IgD-negative memory B cell (primary cell): ENCODE measurements around the gene KCTD18. TPM values are rescaled to one million over a fixed set of nuclear protein-coding genes. Genes with fewer than 3 reads are reported as not detected.

Experiments used
- H3K27ac Mint-ChIP-seq, 3 donors: one replicate each; pipeline ENCODE4 v1.8.0; 2020 to 2022; ENCODE audit warnings: mild to moderate bottlenecking in 3 of 3, mixed read lengths in 3 of 3, moderate library complexity in 1 of 3
- H3K27me3 Mint-ChIP-seq: one replicate; pipeline ENCODE4 v1.8.0; 2021; ENCODE audit warnings: mixed read lengths
- H3K36me3 Mint-ChIP-seq: one replicate; pipeline ENCODE4 v1.8.0; 2020; ENCODE audit warnings: mild to moderate bottlenecking, mixed read lengths
- H3K4me1 Mint-ChIP-seq, 3 donors: one replicate each; pipeline ENCODE4 v1.8.0; 2020 to 2022; ENCODE audit warnings: mixed read lengths in 3 of 3, mild to moderate bottlenecking in 1 of 3
- H3K4me3 Mint-ChIP-seq, 4 donors: one replicate each; pipeline ENCODE4 v1.8.0; 2020 to 2022; ENCODE audit warnings: mild to moderate bottlenecking in 4 of 4, mixed read lengths in 4 of 4, moderate library complexity in 3 of 4
- H3K9me3 Mint-ChIP-seq, 3 donors: one replicate each; pipeline ENCODE4 v1.8.0; 2020 to 2021; ENCODE audit warnings: mixed read lengths in 3 of 3, mild to moderate bottlenecking in 1 of 3
- polyA plus RNA-seq: library from polyadenylated mRNA; unstranded; fragments of 300-500 nt; fragmentation: Illumina TruSeq; gene quantifications from one replicate; pipeline ENCODE4 v1.2.3, GENCODE V29; 2021

The KCTD18 gene
- polyA plus RNA-seq, 1 donor from 2014 or later, result 22.2 TPM

DNA sequence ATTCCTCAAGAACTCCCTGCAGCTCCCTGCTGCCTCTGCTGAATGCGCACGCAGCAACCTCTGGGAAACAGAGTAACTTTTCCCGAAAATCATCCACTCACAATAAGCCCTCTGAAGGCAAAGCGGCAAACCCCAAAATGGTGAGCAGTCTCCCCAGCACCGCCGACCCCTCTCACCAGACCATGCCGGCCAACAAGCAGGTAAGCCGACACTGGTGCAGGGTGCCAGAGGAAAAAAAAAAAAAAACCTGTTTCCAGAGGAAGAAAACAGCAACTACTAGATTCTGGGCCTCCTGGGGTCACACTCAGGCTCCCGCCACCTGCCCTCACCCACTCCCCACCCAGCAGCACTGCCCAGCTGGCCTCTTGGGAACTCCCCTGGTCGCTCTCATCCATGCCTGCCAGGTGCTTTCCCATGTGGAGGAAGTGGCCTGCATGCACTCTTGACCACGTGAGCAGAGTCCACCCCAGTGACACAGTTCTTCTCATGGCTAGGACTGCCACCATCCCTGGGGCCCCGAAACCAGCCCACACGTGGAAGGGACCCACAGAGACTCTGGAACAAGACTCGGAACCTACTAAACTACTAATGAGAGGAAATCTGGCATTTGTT, 36.9 kb downstream of the KCTD18 start:
- Mint-ChIP-seq H3K4me1 (peaks cover 5% of the 10 kb centered on the region in 3 donors), H3K27me3 (no peaks in the 10 kb centered on the region), H3K9me3 (no peaks in the 10 kb centered on the region), H3K36me3 (peaks cover 4% of the 10 kb centered on the region), H3K4me3 (no peak overlapping the region), H3K27ac (no peak overlapping the region)

DNA sequence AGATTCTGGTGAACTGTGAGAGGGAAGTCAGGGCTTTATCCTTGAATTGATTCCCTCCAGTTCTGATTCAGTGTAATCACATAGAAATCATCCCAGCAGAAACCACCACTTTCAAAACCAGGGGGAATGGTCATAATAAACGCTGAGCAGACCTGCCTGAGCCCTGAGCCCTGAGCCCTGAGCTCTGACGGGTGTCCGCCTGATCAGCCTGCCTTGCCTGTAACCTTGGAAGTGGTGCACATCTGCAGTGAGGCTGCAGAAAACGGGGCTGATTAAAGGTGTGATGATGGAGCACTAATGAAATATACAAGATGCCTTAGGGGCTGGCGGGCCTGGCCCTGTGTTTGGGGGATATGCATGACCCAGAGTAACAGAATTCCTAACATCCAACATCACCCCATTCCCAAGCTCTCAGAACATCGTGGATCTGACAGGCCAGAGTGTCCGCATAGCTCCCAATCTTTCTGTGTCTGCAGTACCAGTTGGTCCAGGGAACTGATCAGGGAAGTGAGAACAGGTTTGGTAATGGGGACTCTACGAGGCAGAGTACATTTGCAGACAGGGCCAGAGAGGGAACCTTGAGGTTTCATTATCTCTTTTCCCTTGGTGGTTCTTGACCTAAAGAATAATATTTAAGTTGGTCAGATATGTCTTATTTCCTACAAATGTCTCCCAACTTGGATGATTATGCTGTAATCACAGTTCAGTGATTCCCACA, 37.8 kb downstream of the KCTD18 start:
- Mint-ChIP-seq H3K27me3 (no peaks in the 10 kb centered on the region), H3K9me3 (no peaks in the 10 kb centered on the region), H3K27ac (no peak overlapping the region), H3K4me1 (peaks cover 5 to 9% (median 5%) of the 10 kb centered on the region in 3 donors), H3K4me3 (no peak overlapping the region), H3K36me3 (peaks cover 4% of the 10 kb centered on the region)

DNA sequence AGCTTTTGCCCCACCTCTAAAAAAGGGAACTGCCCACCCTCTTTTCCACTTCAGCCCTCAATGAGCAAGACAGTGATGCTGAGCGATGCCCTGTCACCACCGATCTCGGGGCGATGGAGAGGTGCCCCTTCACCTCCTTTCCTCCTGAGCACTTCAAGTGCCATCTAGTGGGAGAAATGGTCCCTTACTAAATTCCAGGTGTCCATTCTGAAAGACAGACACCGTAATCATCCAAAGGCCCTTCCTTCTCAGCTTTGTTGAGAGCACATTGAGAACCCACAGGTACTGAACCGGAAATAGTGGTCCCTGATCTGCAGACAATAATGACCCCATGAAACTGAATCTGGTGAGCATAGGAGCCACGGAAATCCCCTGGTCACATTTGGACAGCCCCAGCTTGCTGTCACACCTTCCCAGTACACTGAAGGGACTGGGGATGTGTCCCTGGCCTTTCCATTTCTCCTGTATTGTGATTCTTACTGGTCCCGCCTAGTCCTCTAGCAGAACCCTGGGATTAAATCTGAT, 38.5 kb downstream of the KCTD18 start:
- Mint-ChIP-seq H3K27me3 (no peaks in the 10 kb centered on the region), H3K4me1 (peaks cover 4 to 11% (median 5%) of the 10 kb centered on the region in 3 donors), H3K27ac (peak overlapping the region in 1 of 3 donors; percentile 25), H3K4me3 (peak overlapping the region in 1 of 4 donors; percentile 75), H3K36me3 (no peaks in the 10 kb centered on the region), H3K9me3 (no peaks in the 10 kb centered on the region)

DNA sequence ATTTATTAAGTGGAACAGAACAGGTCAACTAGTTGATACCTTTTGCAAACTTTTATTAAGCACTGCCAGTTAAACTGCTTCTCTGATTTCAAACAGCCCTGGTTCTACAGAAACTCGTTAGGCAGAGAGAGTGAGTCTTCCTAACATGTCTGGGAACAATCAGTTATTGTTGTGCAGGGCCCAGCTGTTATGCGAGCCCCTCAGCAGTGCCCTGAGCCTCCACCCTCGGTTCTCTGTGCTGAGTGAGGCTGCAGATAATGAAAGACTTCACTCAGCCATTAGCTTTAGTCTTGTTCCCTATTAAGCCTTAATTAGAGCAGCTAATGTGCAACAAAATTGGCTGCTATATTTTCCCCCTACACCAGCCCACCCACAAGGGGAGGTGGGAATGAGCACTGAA, 39.6 kb downstream of the KCTD18 start:
- H3K27ac Mint-ChIP-seq, result no peak overlapping the region
- H3K4me1 Mint-ChIP-seq, result peaks cover 4 to 11% (median 5%) of the 10 kb centered on the region in 3 donors
- no peaks in the 10 kb centered on the region for H3K9me3 Mint-ChIP-seq
- H3K36me3 Mint-ChIP-seq, result no peaks in the 10 kb centered on the region
- no peak overlapping the region for H3K4me3 Mint-ChIP-seq
- H3K27me3 Mint-ChIP-seq, result no peaks in the 10 kb centered on the region

DNA sequence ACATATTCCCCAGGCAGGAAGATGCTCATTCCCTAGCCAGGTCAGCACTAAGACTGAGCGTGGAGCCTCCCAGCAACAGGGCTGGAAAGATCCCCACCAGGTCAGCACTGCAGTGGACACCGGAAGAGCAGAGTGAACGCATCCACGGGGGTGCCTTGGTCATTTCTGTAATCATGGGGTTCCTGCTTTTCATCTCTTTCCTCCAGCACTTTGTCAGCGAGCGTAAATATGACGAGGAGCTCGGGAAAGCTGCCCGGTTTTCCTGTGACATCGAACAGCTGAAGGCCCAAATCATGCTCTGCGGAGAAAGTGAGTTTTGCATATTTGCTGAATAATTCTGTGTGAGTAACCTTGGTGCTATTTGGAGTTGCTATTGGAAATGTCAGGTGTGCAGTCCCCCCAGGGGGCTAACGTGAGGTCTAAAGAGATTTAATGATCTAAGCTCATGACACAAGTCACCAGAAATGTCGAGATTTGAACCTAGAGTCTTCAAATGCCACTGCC, 40.1 kb downstream of the KCTD18 start:
- Mint-ChIP-seq H3K27me3 (peaks cover 1% of the 10 kb centered on the region), H3K4me1 (peaks cover 4 to 11% (median 5%) of the 10 kb centered on the region in 3 donors), H3K36me3 (no peaks in the 10 kb centered on the region), H3K9me3 (no peaks in the 10 kb centered on the region), H3K27ac (no peak overlapping the region), H3K4me3 (no peak overlapping the region)

- Mint-ChIP-seq H3K27me3 (peaks cover 1% of the 10 kb centered on the region), H3K4me3 (no peak overlapping the region), H3K27ac (peak overlapping the region in 1 of 3 donors; percentile 36), H3K9me3 (no peaks in the 10 kb centered on the region), H3K36me3 (no peaks in the 10 kb centered on the region), H3K4me1 (peaks cover 7 to 13% (median 9%) of the 10 kb centered on the region in 3 donors)
Observed at GRCh38 chr2:200467806-200468681, 41.8 kb downstream of the KCTD18 start.

DNA sequence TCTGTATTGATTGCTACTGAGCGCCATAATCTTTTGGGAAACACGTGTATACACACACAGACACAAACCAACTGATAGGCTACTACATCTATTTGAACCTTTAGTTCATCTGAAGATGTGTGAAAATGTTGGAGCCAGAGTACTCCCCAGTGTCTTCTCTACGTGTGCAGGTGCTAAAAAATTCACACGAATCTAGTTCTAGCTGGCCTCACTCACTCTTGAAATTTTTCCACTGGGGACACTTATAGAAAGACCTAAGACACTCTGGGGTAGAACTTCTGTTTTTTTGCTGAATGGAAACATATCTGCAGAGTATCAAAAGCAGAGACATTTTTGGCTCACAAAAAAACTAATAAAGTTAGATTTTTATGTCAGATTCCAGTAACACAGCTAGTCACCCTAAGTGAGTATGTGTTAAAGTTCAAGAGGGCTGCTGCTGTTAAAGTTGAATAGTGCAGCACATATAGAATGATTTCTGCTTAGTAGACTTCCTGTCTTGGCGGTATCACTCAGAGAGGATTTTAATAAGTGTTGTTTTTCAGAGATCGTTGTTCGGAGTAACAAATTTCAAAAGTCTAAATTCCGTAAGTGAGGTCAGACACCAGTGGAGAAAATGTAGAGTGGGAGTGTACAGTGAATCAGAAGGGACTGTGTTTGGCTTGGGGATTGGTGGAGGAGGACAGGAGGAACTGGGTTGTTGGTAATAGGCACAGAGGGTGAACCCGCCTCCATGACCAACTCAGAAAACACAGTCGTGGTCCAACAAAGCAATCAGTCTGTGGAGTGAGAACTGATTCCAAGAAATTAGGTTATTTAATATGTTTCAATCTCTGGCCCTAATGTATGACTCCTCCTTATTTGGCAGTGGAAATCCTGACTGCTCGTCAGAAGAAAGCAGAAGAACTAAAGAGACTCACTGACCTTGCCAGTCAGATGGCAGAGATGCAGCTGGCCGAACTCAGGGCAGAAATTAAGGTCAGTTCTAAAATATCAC, 43.1 kb downstream of the KCTD18 start:
- peaks cover 7 to 15% (median 9%) of the 10 kb centered on the region in 3 donors for H3K4me1 Mint-ChIP-seq
- peaks cover 1% of the 10 kb centered on the region for H3K27me3 Mint-ChIP-seq
- H3K9me3 Mint-ChIP-seq, result no peaks in the 10 kb centered on the region
- no peaks in the 10 kb centered on the region for H3K36me3 Mint-ChIP-seq
- peak overlapping the region in 2 of 4 donors; percentile 59 to 79 for H3K4me3 Mint-ChIP-seq
- peak overlapping the region in 2 of 3 donors; percentile 46 to 72 for H3K27ac Mint-ChIP-seq

- H3K9me3 Mint-ChIP-seq, result no peaks in the 10 kb centered on the region
- H3K4me3 Mint-ChIP-seq, result no peak overlapping the region
- no peak overlapping the region for H3K27ac Mint-ChIP-seq
- H3K4me1 Mint-ChIP-seq, result peaks cover 3 to 10% (median 4%) of the 10 kb centered on the region in 3 donors
- H3K27me3 Mint-ChIP-seq, result peaks cover 1% of the 10 kb centered on the region
- H3K36me3 Mint-ChIP-seq, result no peaks in the 10 kb centered on the region
Observed at GRCh38 chr2:200463452-200463851, 46.4 kb downstream of the KCTD18 start.

DNA sequence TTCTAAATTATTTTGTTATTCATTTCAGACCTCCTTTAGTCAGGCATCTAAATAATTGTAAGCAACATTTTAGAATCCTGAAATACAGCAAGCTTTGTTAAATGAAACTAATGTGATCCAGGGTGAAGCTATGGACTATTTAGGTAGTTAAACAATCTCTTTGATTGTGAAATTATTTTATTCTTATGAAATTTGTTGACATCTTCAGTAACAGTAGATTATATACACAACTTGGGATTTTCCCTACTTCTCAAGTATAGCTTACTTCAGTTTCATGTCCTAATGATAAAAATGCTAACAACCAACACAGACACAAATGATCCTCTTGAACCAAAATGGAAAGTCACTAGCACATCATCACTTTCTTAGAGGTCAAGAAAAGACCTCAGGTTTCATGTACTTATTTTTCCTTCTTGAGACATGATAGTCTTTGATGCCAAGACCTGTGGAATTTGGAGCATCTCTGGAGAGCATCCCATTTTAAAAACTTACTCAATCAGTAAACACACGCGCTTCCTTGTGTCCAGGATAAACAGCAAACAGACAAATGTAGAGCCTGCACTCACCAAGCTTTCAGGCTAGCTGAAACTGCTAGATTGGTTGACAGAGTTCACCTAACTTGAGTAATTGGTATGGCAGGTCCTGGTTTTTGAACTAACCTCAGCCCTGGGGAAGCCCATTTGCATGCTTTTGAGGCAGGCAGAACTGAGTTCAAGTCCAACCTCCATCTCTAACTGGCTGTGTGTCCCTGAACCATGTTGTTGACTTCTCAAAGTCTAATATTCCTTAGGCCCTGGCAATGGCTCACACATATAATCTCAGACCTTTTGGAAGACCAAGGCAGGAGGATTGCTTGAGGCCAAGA, 47.8 kb downstream of the KCTD18 start:
- H3K4me3 Mint-ChIP-seq, result peak overlapping the region in 1 of 4 donors; percentile 4
- H3K4me1 Mint-ChIP-seq, result peaks cover 3 to 6% (median 4%) of the 10 kb centered on the region in 3 donors
- no peaks in the 10 kb centered on the region for H3K9me3 Mint-ChIP-seq
- H3K27me3 Mint-ChIP-seq, result peaks cover 1% of the 10 kb centered on the region
- H3K36me3 Mint-ChIP-seq, result no peaks in the 10 kb centered on the region
- H3K27ac Mint-ChIP-seq, result no peak overlapping the region

- Mint-ChIP-seq H3K9me3 (no peaks in the 10 kb centered on the region), H3K4me3 (peak overlapping the region in 1 of 4 donors; percentile 9), H3K4me1 (peaks cover 8 to 26% (median 19%) of the 10 kb centered on the region in 3 donors), H3K36me3 (no peaks in the 10 kb centered on the region), H3K27me3 (peaks cover 2% of the 10 kb centered on the region), H3K27ac (no peak overlapping the region)
Observed at GRCh38 chr2:200459101-200459500, 50.8 kb downstream of the KCTD18 start.

- peaks cover 7 to 26% (median 19%) of the 10 kb centered on the region in 3 donors for H3K4me1 Mint-ChIP-seq
Observed at GRCh38 chr2:200456567-200456966, 53.3 kb downstream of the KCTD18 start.

GRCh38 chr2:200455958-200456421, 53.9 kb downstream of the KCTD18 start:
- Mint-ChIP-seq H3K4me1 (peaks cover 11 to 28% (median 22%) of the 10 kb centered on the region in 3 donors), H3K27me3 (peaks cover 2% of the 10 kb centered on the region), H3K9me3 (no peaks in the 10 kb centered on the region), H3K27ac (no peak overlapping the region), H3K4me3 (no peak overlapping the region), H3K36me3 (no peaks in the 10 kb centered on the region)

More at GRCh38 chr2:200456567-200456966, 53.3 kb downstream of the KCTD18 start:
- no peak overlapping the region for H3K4me3 Mint-ChIP-seq
- no peak overlapping the region for H3K27ac Mint-ChIP-seq
- no peaks in the 10 kb centered on the region for H3K36me3 Mint-ChIP-seq
- H3K9me3 Mint-ChIP-seq, result no peaks in the 10 kb centered on the region
- peaks cover 2% of the 10 kb centered on the region for H3K27me3 Mint-ChIP-seq
